Effector memory CD8-positive, alpha-beta T cell (primary cell): ENCODE data around the gene CRTAP.
"Not testable (repeated sequence)": the region's sequence is repeated elsewhere in the genome, so short reads cannot be mapped to it uniquely, and the experiment has no call there.

Experiments used
- ATAC-seq: fragments of 150-1000 bp; cut with Tn5 transposase; replicated peaks from 2 replicates; pipeline ENCODE4 v1.10.0; 2021; ENCODE audit warnings: mild to moderate bottlenecking, moderate library complexity
- DNase-seq, 3 experiments: peaks; one replicate each; pipeline ENCODE4 v3.0.0; 2021
- H3K27ac Mint-ChIP-seq, 2 donors: one replicate each; pipeline ENCODE4 v1.8.0; 2022; ENCODE audit warnings: mild to moderate bottlenecking in 2 of 2, mixed read lengths in 2 of 2, moderate library complexity in 2 of 2
- H3K27me3 Mint-ChIP-seq, 2 donors: one replicate each; pipeline ENCODE4 v1.8.0; 2022; ENCODE audit warnings: mixed read lengths in 2 of 2
- H3K36me3 Mint-ChIP-seq: one replicate; pipeline ENCODE4 v1.8.0; 2022; ENCODE audit warnings: mild to moderate bottlenecking, moderate library complexity, mixed read lengths; ENCODE audit not compliant: insufficient read depth
- H3K4me1 Mint-ChIP-seq, 2 donors: one replicate each; pipeline ENCODE4 v1.8.0; 2022; ENCODE audit warnings: low read depth in 2 of 2, mixed read lengths in 2 of 2
- H3K4me3 Mint-ChIP-seq, 2 donors: one replicate each; pipeline ENCODE4 v1.8.0; 2022; ENCODE audit warnings: mild to moderate bottlenecking in 2 of 2, mixed read lengths in 2 of 2, moderate library complexity in 2 of 2
- H3K9me3 Mint-ChIP-seq, 2 donors: one replicate each; pipeline ENCODE4 v1.8.0; 2022; ENCODE audit warnings: mixed read lengths in 2 of 2

CRTAP gene

GRCh38 chr3:33132019-33132360 lies 18.2 kb downstream of the CRTAP start:
- Mint-ChIP-seq H3K36me3 (peaks cover 63% of the 10 kb centered on the region), H3K4me3 (no peak overlapping the region), H3K4me1 (peaks cover 0 to 4% of the 10 kb centered on the region in 2 donors), H3K27ac (peak overlapping the region in 1 of 2 donors; percentile 60), H3K9me3 (no peaks in the 10 kb centered on the region), H3K27me3 (no peaks in the 10 kb centered on the region)
- no peak for ATAC-seq
- DNase-seq, result no peak

GRCh38 chr3:33134026-33134625 lies 20.3 kb downstream of the CRTAP start:
- no peaks in the 10 kb centered on the region for H3K27me3 Mint-ChIP-seq
- DNase-seq (no peak), ATAC-seq (no peak)
- peaks cover 0 to 4% of the 10 kb centered on the region in 2 donors for H3K4me1 Mint-ChIP-seq
- H3K4me3 Mint-ChIP-seq, result no peak overlapping the region
- H3K36me3 Mint-ChIP-seq, result peaks cover 61% of the 10 kb centered on the region
- no peak overlapping the region for H3K27ac Mint-ChIP-seq
- no peaks in the 10 kb centered on the region for H3K9me3 Mint-ChIP-seq

GRCh38 chr3:33137691-33138090 lies 23.9 kb downstream of the CRTAP start:
- no peak overlapping the region for H3K27ac Mint-ChIP-seq
- no peak for DNase-seq
- peaks cover 44% of the 10 kb centered on the region for H3K36me3 Mint-ChIP-seq

GRCh38 chr3:33139006-33139623 lies 25.3 kb downstream of the CRTAP start:
- DNase-seq, H3K9me3 Mint-ChIP-seq, H3K27me3 Mint-ChIP-seq, H3K27ac Mint-ChIP-seq, H3K4me1 Mint-ChIP-seq, H3K4me3 Mint-ChIP-seq, ATAC-seq: not testable (repeated sequence)
- H3K36me3 Mint-ChIP-seq, result peaks cover 41% of the 10 kb centered on the region

More at GRCh38 chr3:33137691-33138090, 23.9 kb downstream of the CRTAP start:
- peaks cover 2 to 9% of the 10 kb centered on the region in 2 donors for H3K4me1 Mint-ChIP-seq
- no peaks in the 10 kb centered on the region for H3K9me3 Mint-ChIP-seq
- H3K4me3 Mint-ChIP-seq, result no peak overlapping the region
- H3K27me3 Mint-ChIP-seq, result no peaks in the 10 kb centered on the region
- no peak for ATAC-seq

- ATAC-seq (no peak), DNase-seq (no peak)
- Mint-ChIP-seq H3K27ac (no peak overlapping the region), H3K4me3 (no peak overlapping the region), H3K4me1 (peaks cover 2 to 9% of the 10 kb centered on the region in 2 donors), H3K9me3 (no peaks in the 10 kb centered on the region), H3K27me3 (no peaks in the 10 kb centered on the region), H3K36me3 (peaks cover 32% of the 10 kb centered on the region)
These were observed 26.2 kb downstream of the CRTAP start for GRCh38 chr3:33139996-33140395.

GRCh38 chr3:33141006-33141405 lies 27.2 kb downstream of the CRTAP start:
- DNase-seq, result no peak
- H3K4me1 Mint-ChIP-seq, result peaks cover 2 to 9% of the 10 kb centered on the region in 2 donors
- no peak for ATAC-seq
- H3K27me3 Mint-ChIP-seq, result no peaks in the 10 kb centered on the region
- H3K27ac Mint-ChIP-seq, result no peak overlapping the region
- no peak overlapping the region for H3K4me3 Mint-ChIP-seq
- H3K36me3 Mint-ChIP-seq, result peaks cover 25% of the 10 kb centered on the region
- no peaks in the 10 kb centered on the region for H3K9me3 Mint-ChIP-seq

GRCh38 chr3:33144433-33144832 lies 30.6 kb downstream of the CRTAP start:
- peaks cover 3 to 12% of the 10 kb centered on the region in 2 donors for H3K4me1 Mint-ChIP-seq
- no peaks in the 10 kb centered on the region for H3K9me3 Mint-ChIP-seq
- DNase-seq (peak in 1 of 3 experiments; percentile 6), ATAC-seq (no peak)
- H3K27me3 Mint-ChIP-seq, result no peaks in the 10 kb centered on the region
- H3K36me3 Mint-ChIP-seq, result peaks cover 17% of the 10 kb centered on the region
- H3K4me3 Mint-ChIP-seq, result no peak overlapping the region
- no peak overlapping the region for H3K27ac Mint-ChIP-seq

GRCh38 chr3:33145221-33145900 lies 31.5 kb downstream of the CRTAP start:
- peaks cover 17% of the 10 kb centered on the region for H3K36me3 Mint-ChIP-seq
- H3K4me3 Mint-ChIP-seq, result no peak overlapping the region
- DNase-seq (no peak), ATAC-seq (no peak)
- H3K4me1 Mint-ChIP-seq, result peaks cover 3 to 12% of the 10 kb centered on the region in 2 donors
- H3K27ac Mint-ChIP-seq, result no peak overlapping the region
- H3K9me3 Mint-ChIP-seq, result no peaks in the 10 kb centered on the region
- no peaks in the 10 kb centered on the region for H3K27me3 Mint-ChIP-seq

GRCh38 chr3:33145901-33146580 lies 32.2 kb downstream of the CRTAP start:
- no peak for DNase-seq
- Mint-ChIP-seq H3K9me3 (no peaks in the 10 kb centered on the region), H3K27ac (no peak overlapping the region), H3K27me3 (no peaks in the 10 kb centered on the region), H3K4me3 (no peak overlapping the region), H3K36me3 (peaks cover 17% of the 10 kb centered on the region), H3K4me1 (peaks cover 3 to 12% of the 10 kb centered on the region in 2 donors)
- ATAC-seq, result no peak

GRCh38 chr3:33146791-33147445 lies 33.1 kb downstream of the CRTAP start:
- DNase-seq, result no peak

GRCh38 chr3:33149342-33149741 lies 35.5 kb downstream of the CRTAP start:
- H3K36me3 Mint-ChIP-seq, result no peaks in the 10 kb centered on the region
- no peak overlapping the region for H3K4me3 Mint-ChIP-seq
- H3K4me1 Mint-ChIP-seq, result peaks cover 2 to 3% of the 10 kb centered on the region in 2 donors
- H3K27ac Mint-ChIP-seq, result no peak overlapping the region
- ATAC-seq, result no peak
- DNase-seq, result no peak
- H3K27me3 Mint-ChIP-seq, result peaks cover 14 to 17% of the 10 kb centered on the region in 2 donors
- H3K9me3 Mint-ChIP-seq, result no peaks in the 10 kb centered on the region

More at GRCh38 chr3:33146791-33147445, 33.1 kb downstream of the CRTAP start:
- Mint-ChIP-seq H3K27me3 (no peaks in the 10 kb centered on the region), H3K4me3 (no peak overlapping the region), H3K4me1 (peaks cover 3 to 8% of the 10 kb centered on the region in 2 donors), H3K27ac (peak overlapping the region in 1 of 2 donors; percentile 19), H3K9me3 (no peaks in the 10 kb centered on the region), H3K36me3 (peaks cover 17% of the 10 kb centered on the region)
- no peak for ATAC-seq

GRCh38 chr3:33152363-33153360 lies 38.8 kb downstream of the CRTAP start:
- peaks cover 2 to 3% of the 10 kb centered on the region in 2 donors for H3K4me1 Mint-ChIP-seq
- H3K9me3 Mint-ChIP-seq, result no peaks in the 10 kb centered on the region
- no peaks in the 10 kb centered on the region for H3K36me3 Mint-ChIP-seq
- ATAC-seq (no peak), DNase-seq (no peak)
- no peak overlapping the region for H3K4me3 Mint-ChIP-seq
- H3K27me3 Mint-ChIP-seq, result peaks cover 43 to 47% of the 10 kb centered on the region in 2 donors
- no peak overlapping the region for H3K27ac Mint-ChIP-seq
